Measurements from ENCODE around the gene GPC5.

The GPC5 gene

DNA sequence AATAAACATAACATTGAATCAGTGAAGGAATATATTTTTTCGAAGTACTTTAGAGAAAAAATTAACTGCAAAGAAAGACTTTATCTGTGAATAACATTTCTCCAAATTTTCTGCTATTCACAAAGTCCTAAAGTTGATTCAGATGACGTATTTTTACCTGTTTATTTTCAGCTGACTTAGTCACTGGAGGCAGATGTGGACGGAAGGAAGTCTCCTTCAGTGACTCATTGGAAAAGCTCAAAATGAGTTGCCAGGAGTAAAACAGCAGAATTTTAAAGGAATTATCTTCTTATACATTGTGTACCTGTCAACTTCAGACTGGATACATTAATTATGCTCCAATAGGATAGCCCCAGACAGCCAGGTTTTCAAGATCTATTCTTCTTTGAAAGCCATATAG is 1148.8 kb downstream of the GPC5 start:
- H3K36me3 Mint-ChIP-seq (ENCODE audit: low read depth) = no peaks in the 10 kb centered on the region
- H3K27me3 Mint-ChIP-seq (ENCODE audit: low read depth) = no peaks in the 10 kb centered on the region
- no peak overlapping the region for H3K4me3 Mint-ChIP-seq
- no peak overlapping the region for H3K27ac Mint-ChIP-seq
- peaks cover 18% of the 10 kb centered on the region for H3K9me3 Mint-ChIP-seq
- no peaks in the 10 kb centered on the region for H3K4me1 Mint-ChIP-seq (ENCODE audit: low read depth)

DNA sequence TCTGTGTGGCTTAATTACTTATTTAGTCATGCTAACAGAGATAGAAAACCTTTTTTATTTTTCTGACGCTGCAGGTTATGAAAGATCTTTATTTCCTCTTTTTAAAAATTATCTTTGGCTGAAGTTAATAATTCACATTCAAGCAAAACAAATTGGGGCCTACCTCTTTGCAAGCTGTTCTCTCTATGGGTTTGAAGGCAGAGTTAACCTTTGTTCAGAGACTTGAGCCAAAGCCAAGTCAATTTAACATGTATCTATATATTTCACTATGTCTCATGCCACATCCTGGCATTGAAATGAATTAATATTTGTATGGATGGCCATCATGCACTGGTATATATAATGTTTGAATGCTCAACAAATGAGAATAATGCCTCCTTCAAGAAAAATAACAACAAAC is 1150.9 kb downstream of the GPC5 start:
- Mint-ChIP-seq H3K27me3 (ENCODE audit: low read depth) (no peaks in the 10 kb centered on the region), H3K9me3 (peaks cover 12% of the 10 kb centered on the region), H3K36me3 (ENCODE audit: low read depth) (no peaks in the 10 kb centered on the region), H3K4me1 (ENCODE audit: low read depth) (no peaks in the 10 kb centered on the region), H3K27ac (no peak overlapping the region), H3K4me3 (no peak overlapping the region)

DNA sequence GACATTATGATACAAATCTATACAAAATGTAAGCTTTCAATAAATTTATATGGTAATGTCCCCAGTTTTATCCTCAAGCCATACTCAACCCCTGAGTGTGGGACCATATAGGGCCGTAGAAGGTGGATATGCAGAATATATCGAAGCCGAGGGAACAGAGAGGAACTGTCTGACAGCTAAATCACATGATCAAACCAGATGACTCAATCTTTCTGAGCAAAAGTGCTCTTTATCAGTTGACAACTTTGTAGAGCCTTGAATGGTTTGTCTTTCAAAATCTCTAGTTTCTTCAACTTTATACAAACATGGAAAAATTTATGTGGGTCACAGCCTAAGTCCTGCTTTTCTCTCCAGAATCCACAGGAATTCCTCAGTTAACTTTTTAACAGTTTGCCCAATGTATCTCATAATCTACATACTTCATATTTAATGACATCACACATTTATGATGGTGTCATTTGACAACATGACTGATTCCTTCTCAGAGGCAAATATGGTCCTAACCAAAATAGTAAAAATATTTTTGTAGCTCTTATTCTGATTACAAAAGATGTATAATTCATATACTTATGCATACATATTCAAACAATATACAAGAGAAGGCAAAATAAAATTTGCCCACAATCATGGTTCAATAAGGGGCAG is 1155.2 kb downstream of the GPC5 start:
- Mint-ChIP-seq H3K27me3 (ENCODE audit: low read depth) (no peaks in the 10 kb centered on the region), H3K27ac (no peak overlapping the region), H3K9me3 (peaks cover 7% of the 10 kb centered on the region), H3K36me3 (ENCODE audit: low read depth) (no peaks in the 10 kb centered on the region), H3K4me3 (no peak overlapping the region), H3K4me1 (ENCODE audit: low read depth) (no peaks in the 10 kb centered on the region)

DNA sequence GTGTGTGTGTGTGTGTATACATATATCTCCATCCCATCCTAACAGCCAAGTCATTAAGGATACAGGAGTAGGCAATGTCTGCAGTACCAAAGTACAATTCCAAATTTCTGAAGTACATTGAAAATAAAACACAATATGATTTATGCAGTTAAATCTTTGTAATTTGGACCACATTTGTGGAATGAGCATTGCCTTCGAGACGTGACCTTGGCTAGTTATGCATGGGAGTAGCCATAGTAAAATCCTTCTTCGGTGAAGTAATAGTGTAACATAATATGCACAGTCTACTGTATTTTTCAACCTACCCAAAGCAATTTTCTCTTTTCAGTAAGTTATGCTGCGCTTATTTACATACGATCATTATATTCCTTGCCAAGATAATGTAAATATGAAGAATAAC is 1162.5 kb downstream of the GPC5 start:
- H3K9me3 Mint-ChIP-seq = peaks cover 3% of the 10 kb centered on the region
- H3K4me1 Mint-ChIP-seq (ENCODE audit: low read depth) = no peaks in the 10 kb centered on the region
- no peaks in the 10 kb centered on the region for H3K27me3 Mint-ChIP-seq (ENCODE audit: low read depth)
- no peaks in the 10 kb centered on the region for H3K36me3 Mint-ChIP-seq (ENCODE audit: low read depth)
- H3K27ac Mint-ChIP-seq = no peak overlapping the region
- no peak overlapping the region for H3K4me3 Mint-ChIP-seq

DNA sequence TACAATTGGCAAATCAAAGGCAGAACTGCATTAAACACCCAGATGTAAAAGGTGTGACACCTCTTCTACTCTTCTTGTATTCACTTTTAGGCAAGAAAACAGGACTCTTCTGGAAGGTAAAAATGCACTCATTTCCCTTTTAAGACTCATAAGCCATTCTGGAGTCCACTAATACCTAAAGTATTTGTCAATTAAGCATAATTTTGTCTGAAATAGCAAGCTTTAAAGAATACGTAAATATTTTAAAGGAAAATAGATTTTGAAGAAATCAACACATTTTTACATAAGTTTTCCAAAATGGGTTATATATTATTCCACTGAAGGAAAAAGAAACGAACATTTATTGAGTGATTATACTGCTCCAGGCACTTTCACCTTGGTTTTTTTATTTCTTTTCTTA is 1166.5 kb downstream of the GPC5 start:
- Mint-ChIP-seq H3K9me3 (no peaks in the 10 kb centered on the region), H3K4me3 (no peak overlapping the region), H3K27ac (no peak overlapping the region), H3K27me3 (ENCODE audit: low read depth) (no peaks in the 10 kb centered on the region), H3K36me3 (ENCODE audit: low read depth) (no peaks in the 10 kb centered on the region), H3K4me1 (ENCODE audit: low read depth) (no peaks in the 10 kb centered on the region)

DNA sequence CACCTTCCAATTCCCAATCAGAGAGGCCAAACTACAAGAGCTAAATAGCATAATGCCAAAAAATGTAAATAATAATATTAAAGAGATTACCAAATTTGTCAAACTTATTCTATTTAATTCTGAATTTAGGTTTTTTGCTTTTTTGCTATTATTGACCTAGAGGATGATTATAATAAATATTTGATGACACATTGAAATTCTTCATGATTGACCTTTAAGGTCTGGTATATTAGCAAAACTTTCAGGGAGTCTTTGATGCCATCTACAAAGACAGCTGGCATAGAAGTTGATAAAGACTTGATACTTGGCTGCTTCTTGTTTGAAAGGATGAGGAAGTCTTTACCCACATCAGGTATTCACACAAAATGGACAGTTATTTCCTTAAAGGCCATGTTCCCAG is 1168.3 kb downstream of the GPC5 start:
- Mint-ChIP-seq H3K36me3 (ENCODE audit: low read depth) (no peaks in the 10 kb centered on the region), H3K4me1 (ENCODE audit: low read depth) (no peaks in the 10 kb centered on the region), H3K9me3 (no peaks in the 10 kb centered on the region), H3K4me3 (no peak overlapping the region), H3K27me3 (ENCODE audit: low read depth) (no peaks in the 10 kb centered on the region), H3K27ac (no peak overlapping the region)

DNA sequence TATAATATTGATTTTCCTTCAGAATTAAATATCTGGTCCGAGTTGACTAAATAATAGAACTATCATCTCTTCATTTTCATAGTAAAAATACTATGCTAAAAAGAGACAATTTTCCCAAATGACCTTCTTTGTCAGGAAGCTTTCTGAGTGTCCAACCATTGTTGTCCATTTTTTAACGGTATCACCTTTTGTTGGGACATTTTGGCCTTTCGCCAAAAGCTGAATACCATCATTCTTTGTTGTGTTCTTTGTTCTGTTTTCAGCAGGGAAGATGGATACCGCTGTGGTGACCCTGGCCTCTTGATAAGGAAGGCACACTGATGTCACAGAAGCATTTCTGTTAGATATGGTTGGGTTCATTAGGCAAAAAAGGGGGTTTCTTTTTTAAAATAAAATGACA is 1173.8 kb downstream of the GPC5 start:
- Mint-ChIP-seq H3K4me1 (ENCODE audit: low read depth) (no peaks in the 10 kb centered on the region), H3K9me3 (no peaks in the 10 kb centered on the region), H3K27me3 (ENCODE audit: low read depth) (no peaks in the 10 kb centered on the region), H3K4me3 (no peak overlapping the region), H3K27ac (no peak overlapping the region), H3K36me3 (ENCODE audit: low read depth) (no peaks in the 10 kb centered on the region)

DNA sequence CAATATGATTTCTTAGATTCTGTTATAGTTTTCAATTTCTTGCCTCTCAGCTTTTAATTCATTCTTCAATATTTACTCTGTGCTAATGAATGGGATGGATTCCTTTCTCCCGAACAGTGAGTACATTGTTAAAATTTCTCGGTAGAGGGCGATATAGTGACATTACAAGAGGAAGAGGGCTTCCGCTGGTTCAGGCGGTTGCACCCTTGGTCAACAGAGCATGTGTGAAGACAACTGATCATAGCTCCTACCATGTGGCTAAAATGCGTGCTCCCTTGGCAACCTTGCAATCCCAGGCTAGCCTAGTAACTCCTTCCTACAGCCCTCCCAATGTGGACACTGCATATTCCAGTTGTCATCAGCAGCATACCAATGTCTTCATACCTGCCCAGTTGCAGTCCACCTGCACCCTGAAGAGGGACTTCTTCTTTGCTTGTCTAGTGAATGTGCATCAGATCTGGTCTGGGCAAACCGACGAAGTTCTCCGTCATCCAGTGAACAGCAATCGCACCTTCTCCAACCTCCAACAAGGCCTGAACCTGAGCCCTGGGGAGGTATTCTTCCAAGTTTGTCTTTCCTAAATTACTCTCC is 1175.1 kb downstream of the GPC5 start:
- Mint-ChIP-seq H3K27ac (no peak overlapping the region), H3K4me1 (ENCODE audit: low read depth) (no peaks in the 10 kb centered on the region), H3K4me3 (no peak overlapping the region)

DNA sequence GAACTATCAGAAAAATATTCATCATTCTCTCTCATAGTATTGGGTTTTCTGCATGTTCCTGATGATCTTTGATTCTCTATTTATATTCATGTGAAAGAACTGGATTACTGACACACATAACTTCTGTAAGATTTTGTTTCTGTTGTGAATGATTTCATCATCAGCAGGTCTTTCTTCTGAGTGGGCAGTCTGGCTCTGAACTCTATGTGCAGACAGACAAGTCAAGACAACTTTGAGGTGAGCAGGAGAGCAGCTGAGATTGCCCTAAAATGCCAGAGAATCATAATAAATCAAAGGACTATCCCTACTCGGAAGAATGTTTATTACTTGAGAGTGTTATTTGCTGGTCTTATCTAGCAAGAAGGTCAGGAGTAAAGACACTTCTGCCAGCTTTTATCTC is 1176.1 kb downstream of the GPC5 start:
- Mint-ChIP-seq H3K4me1 (ENCODE audit: low read depth) (no peaks in the 10 kb centered on the region), H3K27me3 (ENCODE audit: low read depth) (no peaks in the 10 kb centered on the region), H3K9me3 (peaks cover under 1% of the 10 kb centered on the region), H3K36me3 (ENCODE audit: low read depth) (no peaks in the 10 kb centered on the region), H3K4me3 (no peak overlapping the region), H3K27ac (no peak overlapping the region)

More for the DNA sequence above, 1175.1 kb downstream of the GPC5 start:
- no peaks in the 10 kb centered on the region for H3K36me3 Mint-ChIP-seq (ENCODE audit: low read depth)
- H3K9me3 Mint-ChIP-seq = no peaks in the 10 kb centered on the region
- H3K27me3 Mint-ChIP-seq (ENCODE audit: low read depth) = no peaks in the 10 kb centered on the region

DNA sequence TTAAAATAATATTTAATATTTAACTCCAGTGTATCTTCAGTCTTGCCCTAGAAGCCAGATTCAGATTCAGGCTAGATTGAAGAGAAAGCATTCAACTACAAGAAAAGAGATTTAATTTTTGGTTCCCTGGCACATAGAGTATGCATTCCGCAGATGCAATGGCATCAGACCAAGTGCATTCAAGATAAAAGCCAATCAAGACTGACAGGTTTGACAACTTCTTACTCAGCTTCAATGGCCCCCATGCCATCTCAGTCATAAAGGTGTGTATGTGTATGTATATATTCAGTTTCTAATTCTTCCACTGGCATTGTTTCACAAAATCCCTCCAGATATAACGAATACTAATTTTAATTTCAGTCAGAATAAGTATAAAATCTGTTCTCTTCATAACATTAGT is 1177.4 kb downstream of the GPC5 start:
- H3K27ac Mint-ChIP-seq = no peak overlapping the region
- no peaks in the 10 kb centered on the region for H3K27me3 Mint-ChIP-seq (ENCODE audit: low read depth)
- H3K4me1 Mint-ChIP-seq (ENCODE audit: low read depth) = no peaks in the 10 kb centered on the region
- H3K9me3 Mint-ChIP-seq = peaks cover 4% of the 10 kb centered on the region
- H3K36me3 Mint-ChIP-seq (ENCODE audit: low read depth) = no peaks in the 10 kb centered on the region
- no peak overlapping the region for H3K4me3 Mint-ChIP-seq

DNA sequence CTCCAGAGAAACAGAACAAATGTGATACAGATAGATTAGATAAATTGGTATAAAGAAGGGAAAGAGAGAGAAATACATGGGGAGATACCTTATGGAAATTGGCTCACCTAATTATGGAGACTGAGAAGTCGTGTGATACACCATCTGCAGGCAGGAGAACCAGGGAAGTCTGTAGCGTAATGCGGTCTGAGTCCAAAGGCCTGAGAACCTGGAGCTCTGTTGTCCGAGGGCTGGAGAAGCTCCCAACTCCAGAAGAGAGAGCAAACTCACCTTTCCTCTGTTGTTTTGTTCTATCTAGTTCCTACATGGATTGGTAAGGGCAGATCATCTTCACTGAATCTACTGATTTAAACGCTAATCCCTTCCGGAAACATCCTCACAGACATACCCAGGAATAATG is 1179.9 kb downstream of the GPC5 start:
- Mint-ChIP-seq H3K4me1 (ENCODE audit: low read depth) (no peaks in the 10 kb centered on the region), H3K36me3 (ENCODE audit: low read depth) (no peaks in the 10 kb centered on the region), H3K27me3 (ENCODE audit: low read depth) (no peaks in the 10 kb centered on the region), H3K9me3 (peaks cover 8% of the 10 kb centered on the region), H3K4me3 (no peak overlapping the region), H3K27ac (no peak overlapping the region)

DNA sequence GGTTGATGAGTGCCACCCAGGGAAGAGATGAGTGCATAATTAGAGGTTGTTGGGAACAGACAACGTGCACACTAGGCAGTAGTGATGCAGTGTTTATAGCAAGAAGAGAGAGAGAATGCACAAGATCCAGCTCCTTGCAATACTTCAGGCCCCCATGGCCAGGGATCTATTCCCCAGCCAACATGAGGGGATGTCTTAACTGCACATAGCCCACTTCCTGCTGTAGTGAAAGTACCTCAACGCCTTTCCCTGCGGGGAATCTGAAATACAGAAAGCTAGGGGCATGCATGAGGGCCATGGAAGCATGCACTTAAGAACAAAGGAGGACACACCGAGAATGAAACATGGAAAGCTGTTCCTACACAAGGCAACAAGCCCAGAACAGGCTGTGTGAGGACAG is 1191.5 kb downstream of the GPC5 start:
- H3K27me3 Mint-ChIP-seq (ENCODE audit: low read depth) = no peaks in the 10 kb centered on the region

DNA sequence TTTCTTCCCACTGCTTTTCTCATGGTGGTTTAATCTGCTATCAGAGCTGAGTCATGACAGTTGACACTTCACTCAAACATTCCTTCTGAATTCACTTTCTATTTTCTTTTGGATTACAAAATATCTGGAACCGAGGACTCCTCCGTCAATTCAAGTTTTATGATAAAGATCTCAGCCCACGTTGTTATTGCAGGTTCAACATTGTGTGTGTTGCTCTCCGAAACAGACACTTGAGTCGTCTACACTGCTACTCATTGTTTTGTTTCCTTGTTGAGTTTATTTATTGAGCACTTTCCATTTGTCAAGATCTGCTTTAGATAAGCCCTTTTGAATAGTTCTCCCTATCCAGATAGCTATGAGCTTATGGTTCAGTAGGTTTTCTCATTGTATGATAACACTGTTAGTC is 1192.1 kb downstream of the GPC5 start:
- no peaks in the 10 kb centered on the region for H3K4me1 Mint-ChIP-seq (ENCODE audit: low read depth)
- no peaks in the 10 kb centered on the region for H3K27me3 Mint-ChIP-seq (ENCODE audit: low read depth)
- no peaks in the 10 kb centered on the region for H3K36me3 Mint-ChIP-seq (ENCODE audit: low read depth)
- H3K27ac Mint-ChIP-seq = no peak overlapping the region
- H3K9me3 Mint-ChIP-seq = peaks cover 38% of the 10 kb centered on the region
- H3K4me3 Mint-ChIP-seq = no peak overlapping the region

More for the DNA sequence above, 1191.5 kb downstream of the GPC5 start:
- Mint-ChIP-seq H3K36me3 (ENCODE audit: low read depth) (no peaks in the 10 kb centered on the region), H3K4me1 (ENCODE audit: low read depth) (no peaks in the 10 kb centered on the region), H3K27ac (no peak overlapping the region), H3K4me3 (no peak overlapping the region), H3K9me3 (peaks cover 41% of the 10 kb centered on the region)

DNA sequence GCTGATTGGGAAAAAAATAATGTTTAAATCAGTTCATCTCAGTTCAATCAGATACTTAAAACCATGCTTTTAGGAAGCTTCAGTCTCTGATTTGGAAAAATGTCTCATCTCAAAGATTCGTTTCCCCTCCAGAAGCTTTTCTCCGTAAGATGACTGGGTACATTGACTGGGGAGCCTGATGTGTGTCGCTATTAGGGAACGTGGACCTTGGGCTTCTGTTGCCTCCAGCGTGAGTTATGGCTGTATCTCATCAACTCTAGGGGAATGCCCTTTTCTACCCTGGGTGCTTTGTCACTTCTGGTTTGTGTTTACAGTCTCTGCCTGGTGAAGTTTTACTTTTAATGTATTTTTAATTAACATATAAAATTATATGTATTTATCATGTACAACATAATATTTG is 1192.7 kb downstream of the GPC5 start:
- Mint-ChIP-seq H3K4me1 (ENCODE audit: low read depth) (no peaks in the 10 kb centered on the region), H3K9me3 (peaks cover 32% of the 10 kb centered on the region), H3K4me3 (no peak overlapping the region), H3K27ac (no peak overlapping the region), H3K27me3 (ENCODE audit: low read depth) (no peaks in the 10 kb centered on the region), H3K36me3 (ENCODE audit: low read depth) (no peaks in the 10 kb centered on the region)

DNA sequence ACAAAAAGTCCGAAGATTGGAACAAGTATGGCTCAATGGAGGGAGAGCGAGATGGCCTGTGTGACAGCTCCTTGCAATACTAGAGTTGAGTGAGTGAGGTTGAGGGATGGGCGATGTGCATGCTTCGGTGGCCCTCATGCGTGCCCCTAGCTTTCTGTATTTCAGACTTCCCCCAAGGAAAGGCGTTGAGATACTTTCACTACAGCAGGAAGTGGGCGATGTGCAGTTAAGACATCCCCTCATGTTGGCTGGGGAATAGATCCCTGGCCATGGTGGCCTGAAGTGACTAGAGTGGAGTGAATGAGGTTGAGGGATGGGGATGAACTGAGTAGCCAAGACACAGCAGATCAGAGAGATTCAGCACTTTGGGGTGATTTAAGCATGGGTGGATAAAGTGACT is 1194.3 kb downstream of the GPC5 start:
- Mint-ChIP-seq H3K27ac (no peak overlapping the region), H3K36me3 (ENCODE audit: low read depth) (no peaks in the 10 kb centered on the region), H3K27me3 (ENCODE audit: low read depth) (no peaks in the 10 kb centered on the region), H3K4me3 (no peak overlapping the region), H3K9me3 (peaks cover 30% of the 10 kb centered on the region), H3K4me1 (ENCODE audit: low read depth) (no peaks in the 10 kb centered on the region)

DNA sequence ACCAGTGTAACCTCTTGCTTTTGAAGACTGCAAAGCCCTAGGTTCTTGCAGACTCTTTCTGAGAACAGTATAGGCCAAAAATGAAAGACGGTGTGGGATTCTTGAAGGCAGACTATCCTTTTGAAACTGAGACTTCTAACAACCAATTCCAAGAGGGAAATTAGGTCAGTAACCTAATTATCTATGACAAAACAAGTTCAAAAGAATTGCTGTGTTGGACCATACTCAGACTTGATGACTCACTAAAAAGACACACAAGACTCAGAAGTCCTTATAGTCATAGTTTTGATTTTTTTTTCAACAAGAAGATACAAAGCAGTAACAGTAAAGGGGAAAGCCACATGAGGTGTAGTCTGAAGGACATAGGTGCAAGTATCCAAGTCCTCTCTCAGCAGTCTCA is 1204.1 kb downstream of the GPC5 start:
- H3K4me3 Mint-ChIP-seq = no peak overlapping the region
- no peaks in the 10 kb centered on the region for H3K27me3 Mint-ChIP-seq (ENCODE audit: low read depth)
- H3K36me3 Mint-ChIP-seq (ENCODE audit: low read depth) = no peaks in the 10 kb centered on the region
- H3K27ac Mint-ChIP-seq = no peak overlapping the region
- H3K4me1 Mint-ChIP-seq (ENCODE audit: low read depth) = no peaks in the 10 kb centered on the region
- peaks cover 5% of the 10 kb centered on the region for H3K9me3 Mint-ChIP-seq
